Testis (tissue), 5 donors: ENCODE results near the gene TMEM184A. TPM values are rescaled to one million over a fixed set of nuclear protein-coding genes. Genes with fewer than 3 reads are reported as not detected.

Source experiments
- DNase-seq: peaks from one replicate; pipeline ENCODE4 v3.0.0-alpha.2; 2019
- H3K27ac ChIP-seq, 2 donors: fragments of 200-600 bp; sonication (generic); one replicate each; pipeline ENCODE4 v1.5.1; 2019
- H3K27me3 ChIP-seq: fragments of 200-600 bp; sonication (generic); one replicate; pipeline ENCODE4 v1.5.1; 2019
- H3K36me3 ChIP-seq: fragments of 200-600 bp; sonication (generic); one replicate; pipeline ENCODE4 v1.5.1; 2017; ENCODE audit warnings: low read depth; ENCODE audit errors: missing control alignments
- H3K4me1 ChIP-seq: fragments of 200-600 bp; sonication (generic); one replicate; pipeline ENCODE4 v1.5.1; 2019
- H3K4me3 ChIP-seq, 2 donors: fragments of 200-600 bp; sonication (generic); one replicate each; pipeline ENCODE4 v1.5.1; 2017 to 2019
- H3K9me3 ChIP-seq: fragments of 200-600 bp; sonication (generic); one replicate; pipeline ENCODE4 v1.5.1; 2017
- POLR2A ChIP-seq: fragments of 450-650 bp; IDR thresholded peaks from one replicate; pipeline ENCODE4 v1.6.1; 2017; ENCODE audit warnings: antibody characterized with exemption, mild to moderate bottlenecking, moderate library complexity
- WGBS, 2 donors: methylation state at CpG; one replicate each; pipeline ENCODE4 v1.1.5; 2018; 5-methylcytosine and 5-hydroxymethylcytosine counted together
- intact Hi-C: fragments of 100-400 bp; cut with DNase I; formaldehyde crosslinking; loops from one replicate; pipeline ENCODE4 v1.15.1; 2023; ENCODE audit warnings: low total_unique reads
- long read RNA-seq, 2 donors: transcript quantifications; one replicate each; lab custom pipeline, GENCODE V29; 2026
- polyA plus RNA-seq: library from polyadenylated mRNA; stranded (reverse); fragments of 350-450 nt; fragmentation: Illumina TruSeq; extraction: RNeasy Lipid Tissue Mini Kit (QIAGEN cat#74804); gene quantifications from one replicate; pipeline ENCODE4 v1.2.3, GENCODE V29; 2014; ENCODE audit warnings: low read depth, low replicate concordance; ENCODE audit not compliant: insufficient read depth
- total RNA-seq, 2 donors: library from RNA; depleted of rRNA; stranded (reverse); fragments of >200 nt; gene quantifications; one replicate each; pipeline ENCODE4 v1.2.3, GENCODE V29; 2016
- TF ChIP-seq, protein P1 (sequence below), 3 experiments: fragments of 450-650 bp in 2 of 3; fragments of 200-600 bp in 1 of 3; sonication (generic) in 1 of 3; IDR thresholded peaks; one replicate each; pipeline ENCODE4 v1.5.1; 2016 to 2019; ENCODE audit warnings: antibody characterized with exemption in 3 of 3, mild to moderate bottlenecking in 2 of 3, moderate library complexity in 1 of 3

The TMEM184A gene
- total RNA-seq (10 to 100 TPM; 18.7 to 20.9 TPM), polyA plus RNA-seq (7.1 TPM)
- long read RNA-seq, donor 1, result 0 reads
- long read RNA-seq, donor 2, result 0 reads

- H3K9me3 ChIP-seq, result no peaks in the 10 kb centered on the region
- intact Hi-C loops, result no loop called here
- 38 to 42% methylated on average over 7 to 23 of the region's 23 CpGs for WGBS, 2 donors
- H3K36me3 ChIP-seq, result no peaks in the 10 kb centered on the region
- peak; percentile 61 for DNase-seq
- H3K4me3 ChIP-seq, result no peak within 1 kb of the TSS
- no peaks in the 10 kb centered on the region for H3K27me3 ChIP-seq
- H3K4me1 ChIP-seq, result peaks cover 19% of the 10 kb centered on the region
- no peak for TF ChIP-seq POLR2A
- TF ChIP-seq, protein P1, sequence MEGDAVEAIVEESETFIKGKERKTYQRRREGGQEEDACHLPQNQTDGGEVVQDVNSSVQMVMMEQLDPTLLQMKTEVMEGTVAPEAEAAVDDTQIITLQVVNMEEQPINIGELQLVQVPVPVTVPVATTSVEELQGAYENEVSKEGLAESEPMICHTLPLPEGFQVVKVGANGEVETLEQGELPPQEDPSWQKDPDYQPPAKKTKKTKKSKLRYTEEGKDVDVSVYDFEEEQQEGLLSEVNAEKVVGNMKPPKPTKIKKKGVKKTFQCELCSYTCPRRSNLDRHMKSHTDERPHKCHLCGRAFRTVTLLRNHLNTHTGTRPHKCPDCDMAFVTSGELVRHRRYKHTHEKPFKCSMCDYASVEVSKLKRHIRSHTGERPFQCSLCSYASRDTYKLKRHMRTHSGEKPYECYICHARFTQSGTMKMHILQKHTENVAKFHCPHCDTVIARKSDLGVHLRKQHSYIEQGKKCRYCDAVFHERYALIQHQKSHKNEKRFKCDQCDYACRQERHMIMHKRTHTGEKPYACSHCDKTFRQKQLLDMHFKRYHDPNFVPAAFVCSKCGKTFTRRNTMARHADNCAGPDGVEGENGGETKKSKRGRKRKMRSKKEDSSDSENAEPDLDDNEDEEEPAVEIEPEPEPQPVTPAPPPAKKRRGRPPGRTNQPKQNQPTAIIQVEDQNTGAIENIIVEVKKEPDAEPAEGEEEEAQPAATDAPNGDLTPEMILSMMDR (IDR thresholded peaks at IDR 0.05), result peak in 2 of 3 experiments; percentile 34 to 39
- peak within 1 kb of the TSS in 1 of 2 donors; percentile 55 for H3K27ac ChIP-seq
These were observed at the start of gene TMEM184A for GRCh38 chr7:1555813-1556543. TMEM184A (minus strand) TSS chr7:1556205; CDS start chr7:1555484, 721 bp downstream.

DNA sequence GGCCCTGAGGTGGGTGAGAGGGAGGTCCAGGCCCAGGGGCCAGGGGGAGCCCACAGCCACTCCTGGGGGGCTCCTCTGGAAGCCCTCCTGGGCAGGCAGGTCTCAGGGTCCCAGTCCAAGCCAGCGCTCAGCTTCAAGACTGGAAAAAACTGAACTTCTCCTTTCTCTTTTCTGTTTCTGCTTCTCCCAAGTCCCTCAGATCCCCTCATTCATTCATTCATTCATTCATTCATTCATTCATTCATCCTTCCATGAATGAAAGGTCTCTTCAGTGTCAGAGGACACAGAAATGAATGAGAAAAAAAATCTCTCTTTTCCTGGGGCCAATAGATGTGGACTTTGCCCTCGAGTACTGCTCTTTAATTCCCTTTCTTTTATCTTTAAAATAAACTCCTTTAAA, 48.4 kb upstream of the TMEM184A start:
- H3K4me3 ChIP-seq, result no peak overlapping the region
- H3K4me1 ChIP-seq, result no peaks in the 10 kb centered on the region
- intact Hi-C loops, result no loop called here
- TF ChIP-seq, protein P1 (IDR thresholded peaks at IDR 0.05), result no peak
- no peak for TF ChIP-seq POLR2A
- 83 to 84% methylated on average over 2 of the region's 2 CpGs for WGBS, 2 donors
- H3K27me3 ChIP-seq, result no peaks in the 10 kb centered on the region
- no peak overlapping the region for H3K27ac ChIP-seq
- no peaks in the 10 kb centered on the region for H3K9me3 ChIP-seq
- H3K36me3 ChIP-seq, result no peaks in the 10 kb centered on the region
- DNase-seq, result no peak

DNA sequence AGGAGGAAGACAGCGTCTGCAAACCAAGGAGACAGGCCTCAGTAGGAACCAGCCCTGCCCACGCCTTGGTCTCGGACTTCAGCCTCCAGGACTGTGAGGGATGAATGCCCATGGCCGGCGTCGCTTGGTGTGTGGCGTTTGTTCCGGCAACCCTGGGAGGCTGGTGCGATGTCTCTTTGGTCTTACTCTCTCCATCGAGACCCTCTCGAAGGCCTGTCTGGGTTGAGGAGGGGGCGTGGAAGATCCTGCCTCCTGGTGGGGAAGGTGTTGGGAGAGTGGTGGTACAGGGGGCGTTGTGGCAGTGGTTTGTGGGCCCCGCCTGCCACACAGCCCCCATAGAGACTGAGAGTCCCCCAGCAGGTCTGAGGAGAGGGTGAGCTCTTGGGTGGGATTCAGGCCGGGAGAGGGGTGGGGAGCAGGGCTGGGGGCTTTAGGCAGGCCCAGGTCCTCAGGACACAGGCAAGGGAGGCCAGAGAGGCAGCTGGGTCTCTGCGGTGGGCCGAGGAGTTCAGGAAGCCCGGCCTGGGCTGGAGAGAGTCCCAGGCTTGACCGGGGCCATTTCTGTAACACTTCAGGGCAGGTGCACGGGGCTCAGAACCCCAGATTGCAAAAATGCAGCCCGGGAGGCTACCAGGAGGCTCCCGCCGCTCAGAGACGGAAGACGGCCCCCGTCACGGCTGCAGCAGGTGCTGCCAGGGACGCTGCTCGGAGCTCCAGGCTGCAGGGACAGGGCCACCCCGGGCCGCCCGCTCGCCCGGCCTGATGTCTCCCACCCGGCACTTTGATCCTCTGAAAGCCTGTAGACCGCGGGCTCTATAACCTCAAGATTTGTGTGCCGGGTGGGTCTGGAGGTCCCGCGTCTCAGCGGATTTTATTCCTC, 47.6 kb upstream of the TMEM184A start:
- no peak for DNase-seq
- intact Hi-C loops, result no loop called here
- Histone ChIP-seq H3K36me3 (no peaks in the 10 kb centered on the region), H3K27ac (no peak overlapping the region), H3K4me3 (no peak overlapping the region), H3K4me1 (no peaks in the 10 kb centered on the region), H3K27me3 (no peaks in the 10 kb centered on the region), H3K9me3 (no peaks in the 10 kb centered on the region)
- WGBS, 2 donors, result 77 to 88% methylated on average over 17 to 41 of the region's 41 CpGs
- TF ChIP-seq POLR2A, result no peak
- TF ChIP-seq, protein P1 (IDR thresholded peaks at IDR 0.05), result no peak

DNA sequence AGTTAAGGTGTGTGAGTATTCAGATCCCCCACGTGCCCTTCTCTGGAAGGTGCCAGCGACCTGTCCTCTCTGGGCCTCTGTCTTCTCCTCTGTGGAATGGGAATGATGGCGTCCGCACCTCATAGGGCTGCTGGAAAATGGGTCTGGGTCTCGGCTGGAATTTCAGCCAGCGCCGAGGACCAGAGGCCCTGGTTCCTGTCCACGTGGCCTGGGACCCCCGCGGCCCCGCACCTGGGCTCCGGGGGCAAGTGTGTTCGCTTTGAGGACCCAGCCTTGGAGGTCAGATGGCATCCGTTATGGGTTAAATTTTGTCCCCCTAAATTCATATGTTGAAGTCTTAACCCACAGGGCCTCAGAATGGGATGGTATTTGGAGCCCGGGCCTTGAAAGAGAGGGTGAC, 46.4 kb upstream of the TMEM184A start:
- intact Hi-C loops, result no loop called here
- WGBS, 2 donors, result 91 to 93% methylated on average over 4 to 15 of the region's 15 CpGs
- Histone ChIP-seq H3K4me3 (no peak overlapping the region), H3K27ac (no peak overlapping the region), H3K27me3 (no peaks in the 10 kb centered on the region), H3K4me1 (no peaks in the 10 kb centered on the region), H3K9me3 (no peaks in the 10 kb centered on the region), H3K36me3 (no peaks in the 10 kb centered on the region)
- no peak for DNase-seq
- TF ChIP-seq, protein P1 (IDR thresholded peaks at IDR 0.05), result no peak
- no peak for TF ChIP-seq POLR2A
